Spleen (tissue), 11 donors: ENCODE data around the gene ESR1. TPM values are rescaled to one million over a fixed set of nuclear protein-coding genes. Genes with fewer than 3 reads are reported as not detected.
"Not testable (repeated sequence)": the region's sequence is repeated elsewhere in the genome, so short reads cannot be mapped to it uniquely, and the experiment has no call there.

Source experiments
- DNase-seq: peaks from one replicate; pipeline ENCODE4 v3.0.0-alpha.2; 2020
- H3K27ac ChIP-seq, 8 donors: fragments of 200-600 bp; sonication (generic) in 7 of 8; 1 replicate in 4 of 8; 2 replicates in 4 of 8; pipeline versions ENCODE4 v1.5.0 to v1.8.0; 2016 to 2021; ENCODE audit warnings: inconsistent platforms in 4 of 8, mild to moderate bottlenecking in 4 of 8, moderate library complexity in 1 of 8
- H3K27me3 ChIP-seq, 7 donors: fragments of 200-600 bp; sonication (generic) in 6 of 7; replicated peaks in 1 of 7; 1 replicate in 4 of 7; 2 replicates in 3 of 7; pipeline versions ENCODE4 v1.5.0 to v1.8.0; 2016 to 2021; ENCODE audit warnings: inconsistent platforms in 3 of 7, mild to moderate bottlenecking in 1 of 7
- H3K36me3 ChIP-seq, 6 donors: fragments of 200-600 bp; sonication (generic) in 5 of 6; 1 replicate in 4 of 6; 2 replicates in 2 of 6; pipeline versions ENCODE4 v1.5.0 to v1.8.0; 2016 to 2021; ENCODE audit warnings: inconsistent platforms in 2 of 6
- H3K4me1 ChIP-seq, 6 donors: fragments of 200-600 bp; sonication (generic) in 5 of 6; 1 replicate in 3 of 6; 2 replicates in 3 of 6; pipeline versions ENCODE4 v1.5.0 to v1.8.0; 2016 to 2021; ENCODE audit warnings: inconsistent platforms in 3 of 6
- H3K4me3 ChIP-seq, 8 donors: fragments of 200-600 bp; sonication (generic) in 7 of 8; 1 replicate in 4 of 8; 2 replicates in 4 of 8; pipeline versions ENCODE4 v1.5.0 to v1.8.0; 2016 to 2021; ENCODE audit warnings: inconsistent platforms in 4 of 8, mild to moderate bottlenecking in 4 of 8, moderate library complexity in 2 of 8
- H3K9me3 ChIP-seq, 8 donors: fragments of 200-600 bp; sonication (generic) in 7 of 8; 1 replicate in 4 of 8; 2 replicates in 4 of 8; pipeline versions ENCODE4 v1.5.0 to v1.8.0; 2016 to 2021; ENCODE audit warnings: inconsistent platforms in 4 of 8
- POLR2A ChIP-seq, 3 donors: fragments of 450-650 bp; IDR thresholded peaks; one replicate each; pipeline ENCODE4 v1.5.1; 2017; ENCODE audit warnings: antibody characterized with exemption in 3 of 3, mild to moderate bottlenecking in 1 of 3
- POLR2AphosphoS5 ChIP-seq, 3 donors: sonication (generic); formaldehyde crosslinking; IDR thresholded peaks; one replicate each; pipeline ENCODE4 v1.5.1; 2017; ENCODE audit warnings: antibody characterized with exemption in 3 of 3
- WGBS, 5 donors: extraction: QIAGEN DNeasy Blood & Tissue Kit in 3 of 5; methylation state at CpG; one replicate each; pipeline versions ENCODE4 v1.1.5 to v1.1.7; 2013 to 2018; 5-methylcytosine and 5-hydroxymethylcytosine counted together
- intact Hi-C: fragments of 100-400 bp; cut with DNase I; formaldehyde crosslinking; loops from one replicate; pipeline ENCODE4 v1.15.0; 2023; ENCODE audit warnings: low total_unique reads
- polyA plus RNA-seq, 3 donors: library from polyadenylated mRNA; stranded (reverse); fragments of 200-250 nt; gene quantifications; one replicate each; pipeline ENCODE4 v1.2.1, GENCODE V29; 2013
- total RNA-seq, 7 donors: library from RNA; depleted of rRNA in 3 of 7; stranded (reverse); fragments of >200 nt in 3 of 7; fragmentation: NEBNext Ultra II Directional in 4 of 7; extraction: Animal tissue kit (Norgen Biotek cat#: 25700) in 4 of 7; gene quantifications; one replicate each; pipeline versions ENCODE4 v1.1.0 to v1.2.1, GENCODE V29; 2016 to 2021
- TF ChIP-seq, protein P1 (sequence below), 11 experiments: fragments of 200-600 bp in 7 of 11; fragments of 450-650 bp in 4 of 11; sonication (generic) in 4 of 11; IDR thresholded peaks in 8 of 11; conservative IDR thresholded peaks in 3 of 11; 1 replicate in 7 of 11; 2 replicates in 4 of 11; pipeline versions ENCODE4 v1.4.0 to v1.8.0; 2016 to 2021; ENCODE audit warnings: antibody characterized with exemption in 11 of 11, inconsistent platforms in 4 of 11, mild to moderate bottlenecking in 1 of 11
- donor health status: healthy with polysubstance abuse.
- donor health status: DM: no; HTN: no; CAD: no; lungs with moderate emphysema.
- donor health status: DM: no; HTN: no; CAD: no.
- donor health status: Bipolar disorder and iron deficiency.
- donor health status: healthy.
- donor health status: DM: no; HTN: no; CAD: no.
- donor health status: DM: yes; HTN: yes; CAD: no.

The ESR1 gene
- total and polyA plus RNA-seq, 10 donors, result 0.35 to 7.3 (median 3.2) TPM

GRCh38 chr6:152071843-152072242 is 264.4 kb downstream of the ESR1 start:
- TF ChIP-seq POLR2A (IDR thresholded peaks at IDR 0.05), result no peak
- TF ChIP-seq, protein P1, sequence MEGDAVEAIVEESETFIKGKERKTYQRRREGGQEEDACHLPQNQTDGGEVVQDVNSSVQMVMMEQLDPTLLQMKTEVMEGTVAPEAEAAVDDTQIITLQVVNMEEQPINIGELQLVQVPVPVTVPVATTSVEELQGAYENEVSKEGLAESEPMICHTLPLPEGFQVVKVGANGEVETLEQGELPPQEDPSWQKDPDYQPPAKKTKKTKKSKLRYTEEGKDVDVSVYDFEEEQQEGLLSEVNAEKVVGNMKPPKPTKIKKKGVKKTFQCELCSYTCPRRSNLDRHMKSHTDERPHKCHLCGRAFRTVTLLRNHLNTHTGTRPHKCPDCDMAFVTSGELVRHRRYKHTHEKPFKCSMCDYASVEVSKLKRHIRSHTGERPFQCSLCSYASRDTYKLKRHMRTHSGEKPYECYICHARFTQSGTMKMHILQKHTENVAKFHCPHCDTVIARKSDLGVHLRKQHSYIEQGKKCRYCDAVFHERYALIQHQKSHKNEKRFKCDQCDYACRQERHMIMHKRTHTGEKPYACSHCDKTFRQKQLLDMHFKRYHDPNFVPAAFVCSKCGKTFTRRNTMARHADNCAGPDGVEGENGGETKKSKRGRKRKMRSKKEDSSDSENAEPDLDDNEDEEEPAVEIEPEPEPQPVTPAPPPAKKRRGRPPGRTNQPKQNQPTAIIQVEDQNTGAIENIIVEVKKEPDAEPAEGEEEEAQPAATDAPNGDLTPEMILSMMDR (IDR thresholded peaks at IDR 0.05 in 8 of 11, conservative IDR thresholded peaks at IDR 0.05 in 3 of 11), result no peak
- no peak for TF ChIP-seq POLR2AphosphoS5 (IDR thresholded peaks at IDR 0.05)

DNA sequence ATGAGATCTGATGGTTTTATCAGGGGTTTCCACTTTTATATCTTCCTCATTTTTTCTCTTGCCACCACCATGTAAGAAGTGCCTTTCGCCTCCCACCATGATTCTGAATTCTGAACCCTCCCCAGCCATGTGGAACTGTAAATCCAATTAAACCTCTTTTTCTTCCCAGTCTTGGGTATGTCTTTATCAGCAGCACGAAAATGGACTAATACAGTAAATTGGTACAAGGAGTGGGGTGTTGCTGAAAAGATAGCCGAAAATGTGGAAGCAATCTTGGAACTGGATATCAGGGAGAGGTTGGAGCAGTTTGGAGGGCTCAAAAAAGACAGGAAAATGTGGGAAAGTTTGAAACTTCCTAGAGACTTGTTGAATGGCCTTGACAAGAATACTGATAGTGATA is 268.8 kb downstream of the ESR1 start:
- peaks cover 0 to 45% (median 24%) of the 10 kb centered on the region in 8 donors for H3K9me3 ChIP-seq
- H3K4me3 ChIP-seq, H3K36me3 ChIP-seq, H3K27ac ChIP-seq, H3K4me1 ChIP-seq, DNase-seq, intact Hi-C loops, H3K27me3 ChIP-seq: not testable (repeated sequence)
- 66 to 79% (median 74%) methylated on average over 3 of the region's 3 CpGs for WGBS, 5 donors

More at GRCh38 chr6:152071843-152072242, 264.4 kb downstream of the ESR1 start:
- DNase-seq, result no peak
- Histone ChIP-seq H3K27me3 (no peaks in the 10 kb centered on the region), H3K4me1 (no peaks in the 10 kb centered on the region), H3K4me3 (no peak overlapping the region), H3K27ac (no peak overlapping the region), H3K9me3 (peaks cover 0 to 30% (median 21%) of the 10 kb centered on the region in 8 donors), H3K36me3 (no peaks in the 10 kb centered on the region)
- WGBS, 5 donors, result 73 to 95% (median 82%) methylated on average over 3 of the region's 3 CpGs
- intact Hi-C loops, result no loop called here

GRCh38 chr6:152078001-152078400 is 270.5 kb downstream of the ESR1 start:
- DNase-seq, result no peak
- 81 to 88% (median 85%) methylated on average over 4 of the region's 4 CpGs for WGBS, 5 donors
- Histone ChIP-seq H3K27me3 (no peaks in the 10 kb centered on the region), H3K4me3 (no peak overlapping the region), H3K27ac (no peak overlapping the region), H3K36me3 (no peaks in the 10 kb centered on the region), H3K9me3 (peaks cover 0 to 47% (median 24%) of the 10 kb centered on the region in 8 donors), H3K4me1 (no peaks in the 10 kb centered on the region)
- intact Hi-C loops, result no loop called here
- TF ChIP-seq POLR2A (IDR thresholded peaks at IDR 0.05) (no peak), POLR2AphosphoS5 (IDR thresholded peaks at IDR 0.05) (no peak)
- TF ChIP-seq, protein P1 (IDR thresholded peaks at IDR 0.05 in 8 of 11, conservative IDR thresholded peaks at IDR 0.05 in 3 of 11), result no peak

- intact Hi-C loops, result no loop called here
- no peak overlapping the region for H3K4me3 ChIP-seq
- no peak overlapping the region for H3K27ac ChIP-seq
- H3K27me3 ChIP-seq, result no peaks in the 10 kb centered on the region
- no peak for DNase-seq
- H3K36me3 ChIP-seq, result no peaks in the 10 kb centered on the region
- H3K4me1 ChIP-seq, result no peaks in the 10 kb centered on the region
- TF ChIP-seq POLR2AphosphoS5 (IDR thresholded peaks at IDR 0.05) (no peak), POLR2A (IDR thresholded peaks at IDR 0.05) (no peak)
- H3K9me3 ChIP-seq, result peaks cover 0 to 55% (median 25%) of the 10 kb centered on the region in 8 donors
- WGBS, 5 donors, result 80 to 90% (median 87%) methylated on average over 5 to 7 of the region's 7 CpGs
Observed at GRCh38 chr6:152078804-152079203, 271.3 kb downstream of the ESR1 start.

DNA sequence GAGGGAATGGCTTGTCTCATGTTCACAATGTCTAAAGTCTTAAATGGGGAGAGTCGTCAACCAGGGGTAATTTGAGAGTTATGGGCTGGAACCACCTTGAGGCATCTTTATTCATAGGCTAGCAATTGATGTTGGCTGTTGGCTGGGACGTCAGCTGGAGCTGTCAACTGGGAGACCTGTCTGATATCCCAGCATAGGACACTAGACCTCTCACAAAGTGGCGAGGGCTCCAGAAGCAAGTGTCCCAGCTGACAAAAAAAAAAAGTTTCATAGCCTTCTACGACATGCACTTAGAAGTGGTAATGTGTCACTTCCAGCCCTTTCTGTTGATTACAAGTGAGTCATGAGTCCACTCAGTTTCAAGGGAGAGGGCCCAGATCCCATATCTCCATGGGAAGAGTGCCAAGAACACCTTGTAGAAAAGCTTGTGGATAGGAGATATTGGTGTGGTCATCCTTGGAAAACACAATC is 278.0 kb downstream of the ESR1 start:
- Histone ChIP-seq H3K9me3 (peaks cover 0 to 12% (median 2%) of the 10 kb centered on the region in 8 donors), H3K36me3 (no peaks in the 10 kb centered on the region), H3K27me3 (no peaks in the 10 kb centered on the region), H3K4me3 (no peak overlapping the region), H3K4me1 (no peaks in the 10 kb centered on the region), H3K27ac (no peak overlapping the region)
- TF ChIP-seq, protein P1 (IDR thresholded peaks at IDR 0.05 in 8 of 11, conservative IDR thresholded peaks at IDR 0.05 in 3 of 11), result no peak
- TF ChIP-seq POLR2A (IDR thresholded peaks at IDR 0.05) (no peak), POLR2AphosphoS5 (IDR thresholded peaks at IDR 0.05) (no peak)
- DNase-seq, result no peak
- intact Hi-C loops, result no loop called here
- 72 to 93% (median 85%) methylated on average over 4 of the region's 4 CpGs for WGBS, 5 donors
